Measurements from ENCODE around the gene ZNF24.

GRCh38 chr18:35334821-35335220 is 9.4 kb downstream of the ZNF24 start:
- TF ChIP-seq CTCF (IDR thresholded peaks at IDR 0.05) (no peak), POLR2AphosphoS5 (IDR thresholded peaks at IDR 0.05) (no peak), POLR2A (IDR thresholded peaks at IDR 0.05) (no peak)

Data from breast epithelium (tissue), 3 donors.